ENCODE measurements around the gene COBL. TPM values are rescaled to one million over a fixed set of nuclear protein-coding genes. Genes with fewer than 3 reads are reported as not detected.

COBL gene
- total and polyA plus RNA-seq, 2 of the 4 experiments (the other 2 are of a cell fraction), result under 0.01 TPM; not detected in 1

DNA sequence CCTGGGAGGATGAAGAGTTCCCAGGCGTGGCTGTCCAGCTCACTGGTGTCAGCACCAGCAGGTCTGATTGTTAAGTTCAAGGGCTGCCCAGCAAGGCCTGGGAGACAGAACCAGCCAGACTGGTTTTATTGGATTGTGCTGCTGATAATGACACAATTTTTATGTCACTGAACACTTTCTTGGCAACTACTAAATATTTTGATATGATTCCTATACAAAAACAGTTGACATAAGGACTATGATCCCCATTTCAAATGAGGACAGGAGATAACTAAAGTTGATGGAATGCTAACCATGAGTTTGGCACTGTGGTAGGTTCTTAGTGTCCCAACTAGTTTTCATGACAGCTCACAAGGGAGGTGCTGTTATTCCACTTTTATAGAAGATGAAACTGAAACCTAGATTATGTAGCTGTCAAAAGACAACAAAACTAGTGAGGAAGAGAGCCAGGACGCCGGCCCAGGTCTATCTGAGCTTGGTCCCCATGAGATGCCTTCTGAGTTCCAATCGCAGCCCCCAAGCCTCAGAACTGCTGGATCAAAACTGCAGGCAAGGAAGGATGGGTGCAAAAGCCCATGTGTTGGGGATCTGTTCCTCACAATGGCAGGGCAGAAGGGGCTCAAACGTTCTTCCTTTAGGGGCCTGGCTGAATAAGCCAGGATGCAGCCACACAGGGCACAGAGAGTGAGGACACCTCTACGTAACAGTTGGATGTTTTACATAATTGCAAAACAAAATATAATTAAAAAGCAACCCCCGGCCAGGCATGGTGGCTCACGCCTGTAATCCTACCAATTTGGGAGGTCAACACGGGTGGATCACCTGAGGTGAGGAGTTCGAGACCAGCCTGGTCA lies 52.8 kb downstream of the COBL start:
- no TSS peak for BruUV-seq (replicated peaks)
- Histone ChIP-seq H3K14ac (replicated peaks; ENCODE audit: low read depth, low read length) (no peak overlapping the region), H3K36me3 (ENCODE audit: control insufficient read depth, insufficient read depth, low read length) (no peaks in the 10 kb centered on the region), H2BK20ac (ENCODE audit: low read depth, low read length) (no peak overlapping the region), H3K27ac (ENCODE audit: insufficient read depth, low read length) (no peak overlapping the region), H3K18ac (ENCODE audit: low read depth, low read length) (no peak overlapping the region), H3K9me1 (ENCODE audit: insufficient read depth, low read length) (no peaks in the 10 kb centered on the region), H3K9ac (ENCODE audit: low read depth, low read length) (no peak overlapping the region), H3K4ac (ENCODE audit: low read depth, low read length) (no peak overlapping the region), H4K8ac (ENCODE audit: low read depth in 2 of 2, low read length in 2 of 2) (no peak overlapping the region), H2BK5ac (ENCODE audit: low read depth, low read length, poor library complexity, severe bottlenecking) (no peak overlapping the region), H3K4me1 (ENCODE audit: control insufficient read depth, insufficient read depth, low read length) (no peaks in the 10 kb centered on the region), H3K23ac (ENCODE audit: low read depth, low read length) (no peak overlapping the region), H2BK15ac (ENCODE audit: low read depth, low read length) (no peak overlapping the region), H3K56ac (ENCODE audit: extremely low read depth, insufficient read depth, low read length) (no peak overlapping the region), H3K4me2 (ENCODE audit: low read depth, low read length) (no peak overlapping the region), H2AFZ (replicated peaks; ENCODE audit: low read length, poor library complexity) (no peak overlapping the region), H4K20me1 (ENCODE audit: insufficient read depth, low read length) (no peaks in the 10 kb centered on the region), H4K5ac (ENCODE audit: low read depth, low read length) (no peak overlapping the region), H2AK5ac (ENCODE audit: low read depth, low read length) (no peak overlapping the region), H2AK9ac (replicated peaks; ENCODE audit: low read depth, low read length, poor library complexity) (no peak overlapping the region), H3K27me3 (ENCODE audit: control insufficient read depth, insufficient read depth, low read length) (no peaks in the 10 kb centered on the region), H3K4me3 (ENCODE audit: insufficient read depth, low read depth, low read length) (no peak overlapping the region), H3K9me3 (ENCODE audit: control insufficient read depth, insufficient read depth, low read length) (no peaks in the 10 kb centered on the region), H4K91ac (ENCODE audit: insufficient read depth, low read depth, low read length) (no peak overlapping the region), H2BK120ac (ENCODE audit: low read depth, low read length) (no peak overlapping the region), H3K79me1 (ENCODE audit: low read depth in 1 of 2, low read length in 2 of 2) (no peaks in the 10 kb centered on the region)
- WGBS, 2 experiments (ENCODE audit: extremely low coverage in 2 of 2, insufficient read length in 1 of 2), result no CpG with 5 or more reads among the region's 10 CpGs
- TF ChIP-seq, protein P1, sequence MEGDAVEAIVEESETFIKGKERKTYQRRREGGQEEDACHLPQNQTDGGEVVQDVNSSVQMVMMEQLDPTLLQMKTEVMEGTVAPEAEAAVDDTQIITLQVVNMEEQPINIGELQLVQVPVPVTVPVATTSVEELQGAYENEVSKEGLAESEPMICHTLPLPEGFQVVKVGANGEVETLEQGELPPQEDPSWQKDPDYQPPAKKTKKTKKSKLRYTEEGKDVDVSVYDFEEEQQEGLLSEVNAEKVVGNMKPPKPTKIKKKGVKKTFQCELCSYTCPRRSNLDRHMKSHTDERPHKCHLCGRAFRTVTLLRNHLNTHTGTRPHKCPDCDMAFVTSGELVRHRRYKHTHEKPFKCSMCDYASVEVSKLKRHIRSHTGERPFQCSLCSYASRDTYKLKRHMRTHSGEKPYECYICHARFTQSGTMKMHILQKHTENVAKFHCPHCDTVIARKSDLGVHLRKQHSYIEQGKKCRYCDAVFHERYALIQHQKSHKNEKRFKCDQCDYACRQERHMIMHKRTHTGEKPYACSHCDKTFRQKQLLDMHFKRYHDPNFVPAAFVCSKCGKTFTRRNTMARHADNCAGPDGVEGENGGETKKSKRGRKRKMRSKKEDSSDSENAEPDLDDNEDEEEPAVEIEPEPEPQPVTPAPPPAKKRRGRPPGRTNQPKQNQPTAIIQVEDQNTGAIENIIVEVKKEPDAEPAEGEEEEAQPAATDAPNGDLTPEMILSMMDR (conservative IDR thresholded peaks at IDR 0.05; ENCODE audit: low read depth, low read length), result no peak
- TF ChIP-seq RFX5 (IDR thresholded peaks at IDR 0.05; ENCODE audit: low read depth, low read length) (no peak), MXI1 (IDR thresholded peaks at IDR 0.05; ENCODE audit: borderline replicate concordance, low read depth, low read length) (no peak)
- TF ChIP-seq, protein P2, sequence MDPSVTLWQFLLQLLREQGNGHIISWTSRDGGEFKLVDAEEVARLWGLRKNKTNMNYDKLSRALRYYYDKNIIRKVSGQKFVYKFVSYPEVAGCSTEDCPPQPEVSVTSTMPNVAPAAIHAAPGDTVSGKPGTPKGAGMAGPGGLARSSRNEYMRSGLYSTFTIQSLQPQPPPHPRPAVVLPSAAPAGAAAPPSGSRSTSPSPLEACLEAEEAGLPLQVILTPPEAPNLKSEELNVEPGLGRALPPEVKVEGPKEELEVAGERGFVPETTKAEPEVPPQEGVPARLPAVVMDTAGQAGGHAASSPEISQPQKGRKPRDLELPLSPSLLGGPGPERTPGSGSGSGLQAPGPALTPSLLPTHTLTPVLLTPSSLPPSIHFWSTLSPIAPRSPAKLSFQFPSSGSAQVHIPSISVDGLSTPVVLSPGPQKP (IDR thresholded peaks at IDR 0.05; ENCODE audit: borderline replicate concordance, low read depth, low read length), result no peak
- ChIA-PET POLR2A (ENCODE audit: unreplicated experiment) (no interaction called here), CTCF (interaction anchor here (0.7 kb wide), 1 partner anchor 18 kb away, joined by 3 read pairs; no protein-coding TSS in a partner anchor)
- intact Hi-C loops (cut with micrococcal nuclease), result no loop called here
- DNase-seq (no peak), ATAC-seq (ENCODE audit: low read depth) (no peak)
- dilution Hi-C loops (cut with HindIII; ENCODE audit: low sequenced_read_pairs, unreplicated experiment), result no loop called here
- in situ Hi-C loops (cut with MboI; ENCODE audit: low sequenced_read_pairs), result no loop called here

All from IMR-90 (cell line).